GM12875 (cell line): ENCODE data around the gene FNDC5.

Experiments
- H3K4me3 ChIP-seq: one replicate; pipeline ENCODE4 v1.5.1; 2011; ENCODE audit warnings: low read depth, low read length, control low read depth
- CTCF ChIP-seq: IDR thresholded peaks from 2 replicates; pipeline ENCODE4 v1.5.1; 2011; ENCODE audit warnings: low read depth, mild to moderate bottlenecking, control low read depth, inconsistent platforms, low read length, moderate library complexity, borderline replicate concordance; ENCODE audit not compliant: insufficient read depth

FNDC5 gene

GRCh38 chr1:32900956-32901822 is 30.5 kb upstream of the FNDC5 start, which contains the start of gene TMEM54:
Gene TMEM54, minus strand, starts transcription at chr1:32901389. Its CDS starts 151 bp downstream, at chr1:32901238.
- no peak for TF ChIP-seq CTCF
- H3K4me3 ChIP-seq = peak within 1 kb of the TSS; percentile 27

GRCh38 chr1:32900371-32900955 is 29.8 kb upstream of the FNDC5 start:
- TF ChIP-seq CTCF = no peak
- peak overlapping the region; percentile 6 for H3K4me3 ChIP-seq

GRCh38 chr1:32899586-32900296 is 29.0 kb upstream of the FNDC5 start:
- TF ChIP-seq CTCF = no peak
- H3K4me3 ChIP-seq = no peak overlapping the region

- TF ChIP-seq CTCF = no peak
- no peak overlapping the region for H3K4me3 ChIP-seq
These were observed 28.2 kb upstream of the FNDC5 start for GRCh38 chr1:32898958-32899357.

GRCh38 chr1:32898056-32898455 is 27.3 kb upstream of the FNDC5 start:
- H3K4me3 ChIP-seq = no peak overlapping the region
- no peak for TF ChIP-seq CTCF

GRCh38 chr1:32897082-32898049 is 26.7 kb upstream of the FNDC5 start:
- H3K4me3 ChIP-seq = no peak overlapping the region
- TF ChIP-seq CTCF = no peak
